Progenitor cell of endocrine pancreas (in vitro differentiated cells): Measurements from ENCODE around the gene OR6C2. TPM values are rescaled to one million over a fixed set of nuclear protein-coding genes. Genes with fewer than 3 reads are reported as not detected.
"Not testable (repeated sequence)": the region's sequence is repeated elsewhere in the genome, so short reads cannot be mapped to it uniquely, and the experiment has no call there.

Experiments used
- DNase-seq: peaks from one replicate; pipeline ENCODE4 v3.0.0; 2021; ENCODE audit warnings: low spot score; ENCODE audit not compliant: unreplicated experiment
- H3K27ac Mint-ChIP-seq: 2 replicates; pipeline ENCODE4 v1.8.0; 2021; ENCODE audit warnings: mild to moderate bottlenecking, moderate library complexity, mixed read lengths
- H3K27me3 Mint-ChIP-seq: 2 replicates; pipeline ENCODE4 v1.8.0; 2021; ENCODE audit warnings: mixed read lengths
- H3K36me3 Mint-ChIP-seq: 2 replicates; pipeline ENCODE4 v1.8.0; 2022; ENCODE audit warnings: mixed read lengths; ENCODE audit not compliant: insufficient read depth
- H3K4me1 Mint-ChIP-seq: 2 replicates; pipeline ENCODE4 v1.8.0; 2021; ENCODE audit warnings: low read depth, mixed read lengths
- H3K4me3 Mint-ChIP-seq: 2 replicates; pipeline ENCODE4 v1.8.0; 2021; ENCODE audit warnings: low read depth, mild to moderate bottlenecking, moderate library complexity, mixed read lengths
- H3K9me3 Mint-ChIP-seq: 2 replicates; pipeline ENCODE4 v1.8.0; 2021; ENCODE audit warnings: low read depth, mixed read lengths
- CTCF ChIP-seq: fragments of 200-600 bp; sonication (generic); IDR thresholded peaks from one replicate; pipeline ENCODE4 v1.5.0; 2021; ENCODE audit warnings: antibody characterized with exemption, mild to moderate bottlenecking; ENCODE audit not compliant: unreplicated experiment
- total RNA-seq: library from RNA; stranded (reverse); gene quantifications from 2 replicates; pipeline ENCODE4 v1.2.1, GENCODE V29; 2021

Gene OR6C2
- total RNA-seq, 1 donor from 2014 or later: not detected

GRCh38 chr12:55470088-55470829, 26.4 kb downstream of the OR6C2 start, which contains the start of gene OR6C70:
TSS of gene OR6C70 (minus strand) at chr12:55470138. CDS start at chr12:55470138, 0 bp downstream.
- Mint-ChIP-seq H3K36me3 (no peaks in the 10 kb centered on the region), H3K9me3 (no peaks in the 10 kb centered on the region), H3K27me3 (no peaks in the 10 kb centered on the region), H3K4me3 (no peak within 1 kb of the TSS), H3K4me1 (no peaks in the 10 kb centered on the region), H3K27ac (no peak within 1 kb of the TSS)
- no peak for TF ChIP-seq CTCF
- no peak for DNase-seq

DNA sequence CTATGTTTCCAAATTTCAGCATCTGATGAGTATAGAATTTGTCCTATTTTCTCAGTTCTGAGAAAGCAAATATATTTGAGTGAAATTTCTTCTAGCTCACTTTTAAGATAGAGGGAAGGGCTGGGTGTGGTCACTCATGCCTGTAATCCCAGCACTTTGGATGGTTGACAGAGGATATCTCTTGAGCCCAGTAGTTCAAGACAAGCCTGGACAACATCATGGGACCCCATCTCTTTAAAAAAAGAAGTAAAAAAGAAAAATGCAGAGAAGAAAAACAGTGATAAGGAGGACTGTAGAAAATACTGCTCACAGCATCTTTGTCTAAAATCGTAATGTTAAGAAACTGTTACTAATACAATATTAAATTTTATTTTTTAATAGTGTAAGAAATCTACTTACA, 28.4 kb downstream of the OR6C2 start:
- H3K27me3 Mint-ChIP-seq: no peaks in the 10 kb centered on the region
- TF ChIP-seq CTCF: no peak
- H3K4me1 Mint-ChIP-seq: peaks cover 4% of the 10 kb centered on the region
- no peak overlapping the region for H3K27ac Mint-ChIP-seq
- no peak for DNase-seq
- no peaks in the 10 kb centered on the region for H3K36me3 Mint-ChIP-seq
- no peaks in the 10 kb centered on the region for H3K9me3 Mint-ChIP-seq
- H3K4me3 Mint-ChIP-seq: no peak overlapping the region

GRCh38 chr12:55479136-55479535, 35.3 kb downstream of the OR6C2 start:
- not testable (repeated sequence) for H3K27ac Mint-ChIP-seq, H3K27me3 Mint-ChIP-seq, H3K9me3 Mint-ChIP-seq

DNA sequence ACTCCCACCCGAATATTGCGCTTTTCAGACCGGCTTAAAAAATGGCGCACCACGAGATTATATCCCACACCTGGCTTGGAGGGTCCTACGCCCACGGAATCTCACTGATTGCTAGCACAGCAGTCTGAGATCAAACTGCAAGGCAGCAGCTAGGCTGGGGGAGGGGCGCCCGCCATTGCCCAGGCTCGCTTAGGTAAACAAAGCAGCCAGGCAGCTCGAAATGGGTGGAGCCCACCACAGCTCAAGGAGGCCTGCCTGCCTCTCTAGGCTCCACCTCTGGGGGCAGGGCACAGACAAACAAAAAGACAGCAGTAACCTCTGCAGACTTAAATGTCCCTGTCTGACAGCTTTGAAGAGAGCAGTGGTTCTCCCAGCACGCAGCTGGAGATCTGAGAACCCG, 40.4 kb downstream of the OR6C2 start:
- peaks cover 12% of the 10 kb centered on the region for H3K4me1 Mint-ChIP-seq
- not testable (repeated sequence) for DNase-seq, H3K36me3 Mint-ChIP-seq, H3K9me3 Mint-ChIP-seq, H3K27me3 Mint-ChIP-seq, H3K27ac Mint-ChIP-seq, H3K4me3 Mint-ChIP-seq

More at GRCh38 chr12:55479136-55479535, 35.3 kb downstream of the OR6C2 start:
- peaks cover 18% of the 10 kb centered on the region for H3K4me1 Mint-ChIP-seq
- not testable (repeated sequence) for H3K36me3 Mint-ChIP-seq, H3K4me3 Mint-ChIP-seq, DNase-seq

- TF ChIP-seq CTCF: no peak
- Mint-ChIP-seq H3K36me3 (no peaks in the 10 kb centered on the region), H3K27ac (no peak within 1 kb of the TSS)
These were observed 48.2 kb downstream of the OR6C2 start, which contains the start of gene OR6C68 for GRCh38 chr12:55492078-55492477. TSS of gene OR6C68 (plus strand) at chr12:55492378. CDS start at chr12:55492378, 0 bp downstream.

DNA sequence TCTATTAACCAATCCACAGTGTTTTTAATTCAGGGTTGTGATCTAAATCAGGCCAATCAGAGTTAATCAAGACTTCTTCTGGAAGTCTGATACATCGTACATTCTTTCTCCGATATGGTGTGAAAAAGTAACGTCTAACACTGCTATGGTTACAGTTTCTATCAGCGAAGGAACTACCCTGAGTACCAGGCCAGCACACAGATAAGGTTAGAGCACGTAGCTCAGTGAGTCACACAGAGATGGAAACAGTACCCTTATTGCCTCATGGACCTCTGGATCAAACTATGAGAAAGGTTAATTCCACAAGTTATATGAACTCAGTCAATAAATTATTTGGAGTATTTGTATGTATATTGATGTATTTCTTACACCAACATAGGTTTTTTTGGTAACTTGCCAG, 51.6 kb downstream of the OR6C2 start:
- TF ChIP-seq CTCF: no peak
- Mint-ChIP-seq H3K27ac (no peak overlapping the region), H3K9me3 (no peaks in the 10 kb centered on the region), H3K4me1 (peaks cover 36% of the 10 kb centered on the region), H3K36me3 (no peaks in the 10 kb centered on the region), H3K4me3 (no peak overlapping the region), H3K27me3 (no peaks in the 10 kb centered on the region)
- DNase-seq: no peak

More at GRCh38 chr12:55492078-55492477, 48.2 kb downstream of the OR6C2 start, which contains the start of gene OR6C68:
- no peaks in the 10 kb centered on the region for H3K27me3 Mint-ChIP-seq
- no peaks in the 10 kb centered on the region for H3K9me3 Mint-ChIP-seq
- peaks cover 12% of the 10 kb centered on the region for H3K4me1 Mint-ChIP-seq
- no peak for DNase-seq
- H3K4me3 Mint-ChIP-seq: no peak within 1 kb of the TSS
